Prostate gland (tissue), 2 donors: Measurements from ENCODE around the gene PCSK4. TPM values are rescaled to one million over a fixed set of nuclear protein-coding genes. Genes with fewer than 3 reads are reported as not detected.
"Not testable (repeated sequence)": the region's sequence is repeated elsewhere in the genome, so short reads cannot be mapped to it uniquely, and the experiment has no call there.

Source experiments
- DNase-seq: peaks from one replicate; pipeline ENCODE4 v3.0.0-alpha.2; 2019; ENCODE audit warnings: low spot score
- H3K27ac ChIP-seq, 2 donors: fragments of 200-600 bp; sonication (generic); 2 replicates each; pipeline ENCODE4 v1.5.1; 2017 to 2019
- H3K27me3 ChIP-seq: fragments of 200-600 bp; sonication (generic); replicated peaks from 2 replicates; pipeline ENCODE4 v1.5.1; 2019; ENCODE audit not compliant: insufficient read depth
- H3K36me3 ChIP-seq, 2 donors: fragments of 200-600 bp; sonication (generic); 1 replicate in 1 of 2; 2 replicates in 1 of 2; pipeline versions ENCODE4 v1.5.1 to v1.8.1; 2017 to 2019
- H3K4me1 ChIP-seq: fragments of 200-600 bp; sonication (generic); replicated peaks from 2 replicates; pipeline ENCODE4 v1.5.1; 2019
- H3K4me3 ChIP-seq, 2 donors: fragments of 200-600 bp; sonication (generic); 2 replicates each; pipeline ENCODE4 v1.5.1; 2017 to 2019
- H3K9me3 ChIP-seq: fragments of 200-600 bp; sonication (generic); 2 replicates; pipeline ENCODE4 v1.5.1; 2017
- POLR2A ChIP-seq: fragments of 450-650 bp; IDR thresholded peaks from one replicate; pipeline ENCODE4 v1.6.1; 2016; ENCODE audit warnings: antibody characterized with exemption, mild to moderate bottlenecking
- POLR2AphosphoS5 ChIP-seq: sonication (generic); formaldehyde crosslinking; IDR thresholded peaks from one replicate; pipeline ENCODE4 v1.6.1; 2017; ENCODE audit warnings: antibody characterized with exemption
- WGBS: methylation state at CpG from one replicate; pipeline ENCODE4 v1.1.5; 2018; 5-methylcytosine and 5-hydroxymethylcytosine counted together
- intact Hi-C: fragments of 100-400 bp; cut with DNase I; formaldehyde crosslinking; loops from one replicate; pipeline ENCODE4 v1.14.2; 2022
- total RNA-seq, 2 donors: library from RNA; depleted of rRNA; stranded (reverse); fragments of >200 nt; gene quantifications; one replicate each; pipeline ENCODE4 v1.1.0, GENCODE V29; 2016
- TF ChIP-seq, protein P1 (sequence below), 4 experiments: fragments of 200-600 bp in 2 of 4; fragments of 450-650 bp in 2 of 4; sonication (generic) in 2 of 4; IDR thresholded peaks; 1 replicate in 3 of 4; 2 replicates in 1 of 4; pipeline ENCODE4 v1.5.1; 2016 to 2019; ENCODE audit warnings: antibody characterized with exemption in 4 of 4, mild to moderate bottlenecking in 2 of 4, moderate library complexity in 2 of 4

The PCSK4 gene
- total RNA-seq, 2 donors from 2014 or later, result 8.1 to 22.9 TPM

- 76% methylated on average over 18 of the region's 18 CpGs for WGBS
- intact Hi-C loops, result no loop called here
- Histone ChIP-seq H3K9me3 (no peaks in the 10 kb centered on the region), H3K27ac (no peak overlapping the region), H3K4me1 (no peaks in the 10 kb centered on the region), H3K27me3 (peaks cover 3% of the 10 kb centered on the region), H3K4me3 (no peak overlapping the region), H3K36me3 (no peaks in the 10 kb centered on the region)
- TF ChIP-seq, protein P1, sequence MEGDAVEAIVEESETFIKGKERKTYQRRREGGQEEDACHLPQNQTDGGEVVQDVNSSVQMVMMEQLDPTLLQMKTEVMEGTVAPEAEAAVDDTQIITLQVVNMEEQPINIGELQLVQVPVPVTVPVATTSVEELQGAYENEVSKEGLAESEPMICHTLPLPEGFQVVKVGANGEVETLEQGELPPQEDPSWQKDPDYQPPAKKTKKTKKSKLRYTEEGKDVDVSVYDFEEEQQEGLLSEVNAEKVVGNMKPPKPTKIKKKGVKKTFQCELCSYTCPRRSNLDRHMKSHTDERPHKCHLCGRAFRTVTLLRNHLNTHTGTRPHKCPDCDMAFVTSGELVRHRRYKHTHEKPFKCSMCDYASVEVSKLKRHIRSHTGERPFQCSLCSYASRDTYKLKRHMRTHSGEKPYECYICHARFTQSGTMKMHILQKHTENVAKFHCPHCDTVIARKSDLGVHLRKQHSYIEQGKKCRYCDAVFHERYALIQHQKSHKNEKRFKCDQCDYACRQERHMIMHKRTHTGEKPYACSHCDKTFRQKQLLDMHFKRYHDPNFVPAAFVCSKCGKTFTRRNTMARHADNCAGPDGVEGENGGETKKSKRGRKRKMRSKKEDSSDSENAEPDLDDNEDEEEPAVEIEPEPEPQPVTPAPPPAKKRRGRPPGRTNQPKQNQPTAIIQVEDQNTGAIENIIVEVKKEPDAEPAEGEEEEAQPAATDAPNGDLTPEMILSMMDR (IDR thresholded peaks at IDR 0.05), result no peak
- no peak for TF ChIP-seq POLR2AphosphoS5
- no peak for TF ChIP-seq POLR2A
- DNase-seq, result no peak
These were observed 32.7 kb upstream of the PCSK4 start for GRCh38 chr19:1522838-1523237.

GRCh38 chr19:1522061-1522460 lies 31.9 kb upstream of the PCSK4 start:
- no peaks in the 10 kb centered on the region for H3K4me1 ChIP-seq
- no peaks in the 10 kb centered on the region for H3K36me3 ChIP-seq
- H3K9me3 ChIP-seq, result no peaks in the 10 kb centered on the region
- intact Hi-C loops, result no loop called here
- 66% methylated on average over 10 of the region's 10 CpGs for WGBS
- H3K4me3 ChIP-seq, result no peak overlapping the region
- no peak overlapping the region for H3K27ac ChIP-seq
- H3K27me3 ChIP-seq, result peaks cover 3% of the 10 kb centered on the region
- no peak for TF ChIP-seq POLR2AphosphoS5
- TF ChIP-seq, protein P1 (IDR thresholded peaks at IDR 0.05), result no peak
- no peak for TF ChIP-seq POLR2A
- no peak for DNase-seq

DNA sequence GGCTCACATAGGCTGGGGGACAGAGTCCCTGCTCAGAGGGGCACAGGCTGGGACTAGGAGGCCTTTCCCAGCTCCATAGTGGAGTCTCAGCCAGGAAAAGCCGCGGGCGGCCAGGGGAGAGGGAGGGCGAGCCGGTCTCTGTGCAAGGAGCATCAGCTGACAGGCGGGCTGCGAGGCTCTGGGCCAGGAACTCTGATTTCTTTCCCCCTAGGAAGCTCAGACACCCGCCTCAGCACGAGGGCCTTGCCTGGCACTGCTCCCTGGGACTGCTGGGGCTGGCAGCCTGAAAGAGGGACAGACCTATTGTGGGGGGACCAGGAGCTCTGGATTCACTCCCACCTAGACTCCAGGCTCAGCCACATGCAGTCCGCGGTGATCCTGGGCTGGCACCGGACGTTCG lies 31.5 kb upstream of the PCSK4 start:
- Histone ChIP-seq H3K27me3 (peaks cover 3% of the 10 kb centered on the region), H3K36me3 (no peaks in the 10 kb centered on the region), H3K4me3 (no peak overlapping the region), H3K27ac (no peak overlapping the region), H3K4me1 (no peaks in the 10 kb centered on the region), H3K9me3 (no peaks in the 10 kb centered on the region)
- TF ChIP-seq, protein P1 (IDR thresholded peaks at IDR 0.05), result no peak
- TF ChIP-seq POLR2AphosphoS5 (no peak), POLR2A (no peak)
- no peak for DNase-seq
- intact Hi-C loops, result no loop called here
- 52% methylated on average over 14 of the region's 14 CpGs for WGBS

DNA sequence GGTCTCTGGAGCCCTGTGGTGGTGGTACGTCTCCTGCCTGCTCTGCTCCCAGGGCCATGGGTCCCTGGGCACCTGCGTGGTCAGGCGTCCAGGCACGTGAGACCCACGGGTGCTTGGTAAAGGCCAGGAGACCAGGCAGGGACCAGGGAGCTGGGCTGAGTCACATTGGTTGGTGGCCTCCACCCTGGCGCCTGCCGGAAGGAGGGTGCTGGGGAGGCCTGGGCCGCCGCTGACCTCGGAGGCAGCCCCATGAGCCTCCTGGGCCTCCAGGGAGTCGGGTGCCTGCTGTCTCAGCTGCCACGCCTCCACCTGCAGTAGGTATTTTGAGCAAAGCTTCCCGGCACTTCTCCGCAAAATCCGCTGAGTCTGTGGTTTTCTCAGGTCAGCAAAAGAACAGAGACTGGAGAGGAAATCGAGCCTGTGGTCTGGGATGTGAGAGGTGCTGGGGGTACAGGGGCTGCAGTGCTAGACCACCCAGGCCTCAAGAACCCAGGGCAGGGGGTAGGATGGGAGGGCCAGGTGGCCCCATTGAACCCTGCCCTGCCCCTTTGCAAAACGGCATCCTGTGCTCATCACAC lies 30.1 kb upstream of the PCSK4 start:
- no peaks in the 10 kb centered on the region for H3K27me3 ChIP-seq
- H3K27ac ChIP-seq, result no peak overlapping the region
- DNase-seq, result no peak
- H3K4me3 ChIP-seq, result no peak overlapping the region
- no peak for TF ChIP-seq POLR2AphosphoS5
- TF ChIP-seq, protein P1 (IDR thresholded peaks at IDR 0.05), result no peak
- TF ChIP-seq POLR2A, result no peak
- no peaks in the 10 kb centered on the region for H3K36me3 ChIP-seq
- H3K9me3 ChIP-seq, result no peaks in the 10 kb centered on the region
- intact Hi-C loops, result no loop called here
- no peaks in the 10 kb centered on the region for H3K4me1 ChIP-seq
- 86% methylated on average over 12 of the region's 17 CpGs for WGBS

GRCh38 chr19:1519802-1520201 lies 29.7 kb upstream of the PCSK4 start:
- H3K4me3 ChIP-seq, H3K9me3 ChIP-seq, DNase-seq, intact Hi-C loops, H3K4me1 ChIP-seq, H3K27ac ChIP-seq, H3K27me3 ChIP-seq, H3K36me3 ChIP-seq: not testable (repeated sequence)
- WGBS, result 93% methylated on average over 8 of the region's 8 CpGs
